K562 (cell line): ENCODE measurements around the gene SLC39A7. TPM values are rescaled to one million over a fixed set of nuclear protein-coding genes. Genes with fewer than 3 reads are reported as not detected.

ENCODE experiments used
- BHLHE40 ChIP-seq: IDR thresholded peaks from 2 replicates; pipeline ENCODE4 v1.6.1; 2011; ENCODE audit warnings: low read length, improper control_type of control experiment
- C11orf30 ChIP-seq: fragments of 450-650 bp; IDR thresholded peaks from 2 replicates; pipeline ENCODE4 v1.6.1; 2016; ENCODE audit warnings: low read depth, mild to moderate bottlenecking
- CHD1 ChIP-seq: fragments of 200-600 bp; sonication (generic); IDR thresholded peaks from one replicate; pipeline ENCODE4 v1.6.1; 2012; ENCODE audit warnings: mild to moderate bottlenecking, moderate library complexity, low read length, inconsistent platforms
- CXXC5 ChIP-seq: fragments of 250-450 bp; sonication (Bioruptor Pico); IDR thresholded peaks from 2 replicates; pipeline ENCODE4 v1.8.0; 2022; ENCODE audit warnings: inconsistent platforms, mild to moderate bottlenecking, moderate library complexity
- DMBX1 ChIP-seq: fragments of 250-450 bp; sonication (Bioruptor Pico); IDR thresholded peaks from 2 replicates; pipeline ENCODE4 v1.8.0; 2022; ENCODE audit warnings: inconsistent platforms, mild to moderate bottlenecking, moderate library complexity, borderline replicate concordance
- GABPB1 ChIP-seq: sonication (generic); formaldehyde crosslinking; IDR thresholded peaks from 2 replicates; pipeline ENCODE4 v1.8.0; 2022; ENCODE audit warnings: mild to moderate bottlenecking, missing genetic modification reagents
- HEY1 ChIP-seq: fragments of 250-450 bp; sonication (Bioruptor Pico); IDR thresholded peaks from 2 replicates; pipeline ENCODE4 v1.5.0; 2020; ENCODE audit warnings: mild to moderate bottlenecking, moderate library complexity, borderline replicate concordance
- KDM2B ChIP-seq: fragments of 250-450 bp; sonication (Bioruptor Pico); IDR thresholded peaks from 2 replicates; pipeline ENCODE4 v1.8.0; 2021; ENCODE audit warnings: mild to moderate bottlenecking, moderate library complexity
- L3MBTL2 ChIP-seq: fragments of 450-650 bp; IDR thresholded peaks from 2 replicates; pipeline ENCODE4 v1.6.1; 2016; ENCODE audit warnings: mild to moderate bottlenecking, moderate library complexity
- MCM2 ChIP-seq: fragments of 450-650 bp; IDR thresholded peaks from 2 replicates; pipeline ENCODE4 v1.6.1; 2017; ENCODE audit warnings: low read depth, mild to moderate bottlenecking
- MLX ChIP-seq, 2 experiments: fragments of 450-650 bp in 1 of 2; sonication (generic) in 1 of 2; formaldehyde crosslinking; conservative IDR thresholded peaks; 2 replicates each; pipeline versions ENCODE4 v1.4.0 to v1.8.1; 2020 to 2022; ENCODE audit warnings: mild to moderate bottlenecking in 1 of 2, missing genetic modification reagents in 1 of 2
- MTA1 ChIP-seq: fragments of 450-650 bp; IDR thresholded peaks from 2 replicates; pipeline ENCODE4 v1.6.1; 2017; ENCODE audit warnings: borderline replicate concordance
- POLR2H ChIP-seq: IDR thresholded peaks from 2 replicates; pipeline ENCODE4 v1.6.1; 2016; ENCODE audit warnings: missing genetic modification characterization, low read depth, mild to moderate bottlenecking, control low read depth, missing compliant biosample characterization, moderate library complexity
- RBM22 ChIP-seq: fragments of 200-400 bp; formaldehyde crosslinking; IDR thresholded peaks from 2 replicates; pipeline ENCODE4 v1.6.1; 2018; ENCODE audit warnings: low read length, low read depth; ENCODE audit not compliant: poor library complexity, severe bottlenecking
- THRA ChIP-seq: fragments of 450-650 bp; IDR thresholded peaks from 2 replicates; pipeline ENCODE4 v1.6.1; 2017; ENCODE audit warnings: mild to moderate bottlenecking, moderate library complexity
- ZNF253 ChIP-seq: fragments of 250-450 bp; sonication (Bioruptor Pico); conservative IDR thresholded peaks from 2 replicates; pipeline ENCODE4 v1.6.1; 2021; ENCODE audit warnings: mild to moderate bottlenecking
- ZNF449 ChIP-seq: fragments of 250-450 bp; sonication (Bioruptor Pico); IDR thresholded peaks from 2 replicates; pipeline ENCODE4 v1.8.0; 2022; ENCODE audit warnings: moderate library complexity, mild to moderate bottlenecking, inconsistent platforms
- ZNF518B ChIP-seq: fragments of 250-450 bp; sonication (Bioruptor Pico); IDR thresholded peaks from 2 replicates; pipeline ENCODE4 v1.5.0; 2021; ENCODE audit warnings: mild to moderate bottlenecking, moderate library complexity
- polyA plus RNA-seq, 8 experiments: library from polyadenylated mRNA; depleted of rRNA in 4 of 8; stranded (reverse) in 5 of 8; unstranded in 3 of 8; fragments of >200 nt; fragmentation: Nextera tagmentation in 2 of 8; fragmentation: Illumina TruSeq in 1 of 8; extraction: Ambion mirVana in 2 of 8; extraction: Trizol in 1 of 8; gene quantifications; 2 replicates each; pipeline versions ENCODE4 v1.2.1 to v1.2.3, GENCODE V29; 2011 to 2014; ENCODE audit warnings: inconsistent platforms in 1 of 8, missing spikeins in 1 of 8
- total RNA-seq, 7 experiments: library from RNA; depleted of rRNA in 6 of 7; stranded (reverse); fragments of >200 nt in 6 of 7; fragmentation: Illumina TruSeq in 2 of 7; extraction: Trizol in 2 of 7; gene quantifications; 2 replicates each; pipeline versions ENCODE4 v1.2.1 to v1.2.3, GENCODE V29; 2011 to 2021; ENCODE audit warnings: low replicate concordance in 1 of 7
- TF ChIP-seq, protein P1 (sequence below): sonication (generic); formaldehyde crosslinking; IDR thresholded peaks from 2 replicates; pipeline ENCODE4 v1.8.0; 2022; ENCODE audit warnings: missing genetic modification reagents, mild to moderate bottlenecking, moderate library complexity, borderline replicate concordance

Gene SLC39A7
- total and polyA plus RNA-seq, 9 of the 15 experiments (the other 6 are each of a cell fraction or from before 2014, with no cell fraction given) = 21.7 to 169 (median 121) TPM

GRCh38 chr6:33248932-33249731 is 48.5 kb downstream of the SLC39A7 start (continued):
- TF ChIP-seq GABPB1 (CRISPR knock-in tag) (peak; percentile 44; the same call in 1 of the 2 replicates), MTA1 (0 out of 2 replicates have a peak, but pooled peaks have one; percentile 16), ZNF253 (CRISPR knock-in tag) (no peak), MLX (CRISPR knock-in tag; conservative IDR thresholded peaks at IDR 0.05) (0 out of 4 replicates have a peak, but pooled peaks of 1 of the 2 experiments have one; percentile 26), MCM2 (no peak), RBM22 (peak; percentile 48), POLR2H (tag) (peak; percentile 91), L3MBTL2 (peak; percentile 89), ZNF449 (CRISPR knock-in tag) (no peak), C11orf30 (peak; percentile 98), KDM2B (CRISPR knock-in tag) (peak; percentile 92), THRA (peak; percentile 100), ZNF518B (no peak), CXXC5 (CRISPR knock-in tag) (peak; percentile 90), DMBX1 (CRISPR knock-in tag) (0 out of 2 replicates have a peak, but pooled peaks have one; percentile 60), CHD1 (peak; percentile 5), HEY1 (CRISPR knock-in tag) (peak; percentile 79; the same call in 1 of the 2 replicates), BHLHE40 (0 out of 2 replicates have a peak, but pooled peaks have one; percentile 28)
- TF ChIP-seq, protein P1, sequence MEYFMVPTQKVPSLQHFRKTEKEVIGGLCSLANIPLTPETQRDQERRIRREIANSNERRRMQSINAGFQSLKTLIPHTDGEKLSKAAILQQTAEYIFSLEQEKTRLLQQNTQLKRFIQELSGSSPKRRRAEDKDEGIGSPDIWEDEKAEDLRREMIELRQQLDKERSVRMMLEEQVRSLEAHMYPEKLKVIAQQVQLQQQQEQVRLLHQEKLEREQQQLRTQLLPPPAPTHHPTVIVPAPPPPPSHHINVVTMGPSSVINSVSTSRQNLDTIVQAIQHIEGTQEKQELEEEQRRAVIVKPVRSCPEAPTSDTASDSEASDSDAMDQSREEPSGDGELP (CRISPR knock-in tag) = peak; percentile 67; the same call in 1 of the 2 replicates
